ENCODE measurements around the gene DYNLL1. TPM values are rescaled to one million over a fixed set of nuclear protein-coding genes. Genes with fewer than 3 reads are reported as not detected.

The DYNLL1 gene
- total and polyA plus RNA-seq, 2 experiments from 2014 or later, result 310 to 868 TPM

- Mint-ChIP-seq H3K36me3 (ENCODE audit: low read depth) (peaks cover 58% of the 10 kb centered on the region), H3K9me3 (no peaks in the 10 kb centered on the region), H3K4me3 (peak overlapping the region; percentile 99; the same call in 2 of the 3 replicates), H3K27me3 (ENCODE audit: insufficient read depth, low read depth, poor library complexity) (peaks cover 14% of the 10 kb centered on the region), H3K4me1 (peaks cover 12% of the 10 kb centered on the region), H3K27ac (no peak overlapping the region)
- H4K20me1 ChIP-seq (replicated peaks; ENCODE audit: insufficient read depth), result peaks cover 27% of the 10 kb centered on the region
- TF ChIP-seq REST (IDR thresholded peaks at IDR 0.05; ENCODE audit: unreplicated experiment), result no peak
- no peak for TF ChIP-seq ETS1 (IDR thresholded peaks at IDR 0.05)
- TF ChIP-seq CREB1 (CRISPR knock-in tag; IDR thresholded peaks at IDR 0.05; ENCODE audit: low read depth), result no peak
- TF ChIP-seq ZNF114 (CRISPR knock-in tag; IDR thresholded peaks at IDR 0.05), result no peak
- no peak for TF ChIP-seq JUNB (IDR thresholded peaks at IDR 0.05; ENCODE audit: unreplicated experiment)
- no peak for TF ChIP-seq CTCF (conservative IDR thresholded peaks at IDR 0.05; ENCODE audit: low read depth in 2 of 2)
- TF ChIP-seq ZNF331 (CRISPR knock-in tag; IDR thresholded peaks at IDR 0.05; ENCODE audit: low read depth), result no peak
- no peak for TF ChIP-seq NANOG (IDR thresholded peaks at IDR 0.05; ENCODE audit: borderline replicate concordance)
- TF ChIP-seq ZNF462 (CRISPR knock-in tag; IDR thresholded peaks at IDR 0.05), result no peak
- TF ChIP-seq POLR2AphosphoS5 (IDR thresholded peaks at IDR 0.05; ENCODE audit: low read depth), result no peak
- no peak for TF ChIP-seq EZH2phosphoT487 (IDR thresholded peaks at IDR 0.05; ENCODE audit: unreplicated experiment)
- no peak for TF ChIP-seq STAT1 (IDR thresholded peaks at IDR 0.05; ENCODE audit: unreplicated experiment)
- no peak for TF ChIP-seq EZH2 (IDR thresholded peaks at IDR 0.05; ENCODE audit: low read depth, unreplicated experiment)
- H3K9me2 ChIP-seq (ENCODE audit: insufficient read depth), result no peaks in the 10 kb centered on the region
- H3F3A ChIP-seq (replicated peaks; ENCODE audit: low read depth), result peaks cover 29% of the 10 kb centered on the region
- peak overlapping the region; percentile 84 for H3K4me2 ChIP-seq
- H3K36me3 ChIP-seq (ENCODE audit: insufficient read depth), result peaks cover 31% of the 10 kb centered on the region
- no peaks in the 10 kb centered on the region for H3K27me3 ChIP-seq (ENCODE audit: insufficient read depth)
- DNase-seq (ENCODE audit: low spot score), result no peak
- H3K27ac ChIP-seq (ENCODE audit: low read depth), result no peak overlapping the region
- no peak overlapping the region for H2AFZ ChIP-seq
- peaks cover 15% of the 10 kb centered on the region for H3K4me1 ChIP-seq (ENCODE audit: insufficient read depth)
- ATAC-seq, result no peak
- H3K79me2 ChIP-seq (replicated peaks; ENCODE audit: insufficient read depth), result peaks cover 78% of the 10 kb centered on the region
- no peak overlapping the region for H3K4me3 ChIP-seq
Measured at GRCh38 chr12:120447992-120448391, 47.9 kb upstream of the DYNLL1 start.

All from GM23338 (cell line).